HG03045 (cell line): ENCODE measurements around the gene WDR26.
A peak's percentile ranks its signal among the peaks of the same experiment; 100 is the strongest.
"Not testable (repeated sequence)": the region's sequence is repeated elsewhere in the genome, so short reads cannot be mapped to it uniquely, and the experiment has no call there.

Experiments
- ATAC-seq: cut with Tn5 transposase; IDR thresholded peaks from one replicate; pipeline ENCODE4 v1.9.1; 2021; ENCODE audit warnings: mild to moderate bottlenecking, moderate library complexity; ENCODE audit not compliant: unreplicated experiment

WDR26 gene

DNA sequence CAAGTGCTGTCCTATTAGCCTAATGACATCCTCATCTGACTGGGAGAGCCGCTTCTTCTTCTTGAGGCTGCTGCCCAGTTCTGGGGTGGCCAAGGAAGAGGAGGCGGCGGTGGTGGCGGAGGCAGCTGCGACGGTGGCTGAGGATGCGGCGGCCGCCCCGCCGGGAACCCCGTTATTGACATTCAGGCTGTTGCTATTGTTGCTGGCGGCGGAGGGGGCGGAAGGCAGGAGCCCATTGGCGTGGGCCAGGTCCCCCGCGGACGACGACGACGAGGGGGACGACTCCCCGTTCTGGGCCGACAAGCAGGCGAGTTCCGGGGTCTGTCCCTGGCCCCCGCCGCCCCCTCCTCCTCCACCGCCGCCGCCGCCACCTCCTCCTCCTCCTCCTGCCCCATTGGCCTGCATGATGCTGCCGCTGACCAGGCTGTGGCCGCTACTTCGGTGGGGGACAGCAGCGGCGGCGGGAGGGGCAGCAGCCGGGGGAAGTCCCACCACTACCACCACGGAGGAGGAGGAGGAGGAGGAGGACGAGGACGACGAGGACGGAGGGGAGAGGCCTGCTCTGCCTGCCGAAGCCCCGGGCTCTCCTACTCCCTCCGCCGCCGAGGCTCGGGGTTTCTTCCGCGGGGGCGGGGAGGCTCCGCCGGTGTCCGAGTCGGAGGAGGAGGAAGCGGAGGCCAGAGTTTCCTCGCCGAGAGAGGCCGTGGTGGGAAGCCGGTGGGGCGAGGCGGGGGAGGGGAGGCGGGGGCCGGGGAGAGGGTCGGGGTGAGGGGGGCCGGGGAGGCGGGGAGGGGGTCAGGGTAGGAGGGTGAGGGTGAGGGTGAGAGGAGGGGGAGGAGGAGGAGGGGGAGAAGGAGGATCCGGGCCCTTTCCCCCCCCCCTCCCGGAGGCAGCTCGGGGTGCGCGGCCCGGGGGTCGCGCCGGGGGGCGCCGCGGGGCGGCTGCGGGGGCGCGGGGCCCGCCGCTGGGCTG is 610 bp downstream of the WDR26 start:
- ATAC-seq = peak; percentile 14

DNA sequence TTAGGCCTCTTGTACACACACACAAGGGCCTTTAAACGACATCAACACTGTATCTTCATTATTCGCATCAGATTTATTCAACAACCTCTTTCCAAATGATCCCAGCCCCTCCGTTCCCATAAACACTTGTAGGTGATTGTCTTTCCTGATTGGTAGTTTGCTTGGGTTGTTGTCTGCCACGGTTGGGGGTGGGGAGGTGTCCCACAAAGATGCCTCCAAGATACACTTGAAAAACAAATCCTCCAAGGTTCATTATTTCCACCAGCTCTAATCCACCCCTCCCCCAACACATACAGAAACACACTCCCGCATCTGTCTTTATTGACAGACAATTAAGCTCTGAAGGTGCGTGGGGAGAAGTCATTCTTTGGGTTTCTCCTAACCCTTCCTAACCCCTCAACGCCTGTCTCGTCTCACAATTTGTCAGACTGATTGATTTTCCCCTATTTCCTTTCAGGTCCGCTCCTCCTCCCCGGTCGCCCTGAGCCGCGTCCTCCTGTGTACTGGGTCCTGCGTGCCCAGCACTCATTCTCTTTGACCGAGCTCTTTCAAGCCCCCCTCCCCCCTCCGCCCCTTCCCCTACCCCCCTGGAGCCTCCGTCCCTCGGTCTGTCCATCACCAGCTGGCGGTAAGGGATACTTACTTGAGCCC is 1.4 kb downstream of the WDR26 start:
- no peak for ATAC-seq

DNA sequence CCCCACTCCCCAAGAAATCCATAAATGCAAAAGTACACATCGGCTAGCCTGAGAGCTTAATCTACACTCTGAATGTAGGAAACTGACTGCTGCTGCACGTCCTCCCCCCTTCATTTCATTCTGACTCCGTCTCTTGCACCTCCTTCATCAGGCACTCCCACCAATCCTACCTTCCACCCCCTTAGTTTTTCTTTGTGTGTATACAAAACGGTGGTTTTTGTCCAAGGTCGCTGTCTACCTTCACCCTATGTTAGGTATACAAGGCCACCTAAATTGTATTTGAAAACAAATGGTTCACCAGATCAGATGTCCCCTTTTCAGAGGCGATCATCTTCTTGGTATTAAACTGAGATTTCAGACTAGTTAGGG is 1.9 kb downstream of the WDR26 start:
- no peak for ATAC-seq

DNA sequence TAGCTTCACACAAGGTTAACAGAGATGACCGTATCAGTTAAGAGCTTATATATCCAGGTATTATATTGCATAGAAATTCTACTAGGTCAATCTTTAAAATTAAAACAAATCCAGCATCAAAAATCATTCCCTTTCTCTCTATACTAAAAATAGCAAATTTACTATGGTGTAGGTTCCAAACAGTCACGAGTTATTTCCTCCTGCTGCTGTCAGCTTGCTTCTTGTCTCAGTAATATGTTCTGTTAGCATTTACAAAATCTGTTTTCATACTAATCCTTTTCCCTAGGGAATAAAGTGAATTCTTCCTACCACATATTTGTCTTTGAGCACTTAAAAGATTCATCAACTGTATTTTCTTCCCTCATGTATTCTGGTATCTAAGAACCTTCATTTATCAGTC is 2.5 kb downstream of the WDR26 start:
- no peak for ATAC-seq

DNA sequence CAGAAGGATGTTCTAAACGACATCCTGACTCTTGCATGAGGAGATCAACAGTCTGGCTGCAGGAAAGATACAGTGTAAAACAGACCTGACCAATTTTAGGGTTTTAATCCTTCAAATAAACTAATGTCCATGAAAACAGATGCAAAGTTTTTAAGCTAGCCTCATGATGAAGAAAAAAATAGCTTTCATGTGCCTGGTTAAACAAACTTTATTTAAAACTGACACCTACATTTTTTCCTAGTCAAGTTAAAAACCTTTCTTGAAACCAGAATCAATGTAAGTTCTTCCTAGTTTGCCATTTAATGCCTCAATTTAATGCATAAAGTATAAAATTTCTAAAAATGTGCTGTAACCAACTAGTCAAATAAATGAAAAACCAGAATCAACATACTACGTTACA is 2.9 kb downstream of the WDR26 start:
- no peak for ATAC-seq

DNA sequence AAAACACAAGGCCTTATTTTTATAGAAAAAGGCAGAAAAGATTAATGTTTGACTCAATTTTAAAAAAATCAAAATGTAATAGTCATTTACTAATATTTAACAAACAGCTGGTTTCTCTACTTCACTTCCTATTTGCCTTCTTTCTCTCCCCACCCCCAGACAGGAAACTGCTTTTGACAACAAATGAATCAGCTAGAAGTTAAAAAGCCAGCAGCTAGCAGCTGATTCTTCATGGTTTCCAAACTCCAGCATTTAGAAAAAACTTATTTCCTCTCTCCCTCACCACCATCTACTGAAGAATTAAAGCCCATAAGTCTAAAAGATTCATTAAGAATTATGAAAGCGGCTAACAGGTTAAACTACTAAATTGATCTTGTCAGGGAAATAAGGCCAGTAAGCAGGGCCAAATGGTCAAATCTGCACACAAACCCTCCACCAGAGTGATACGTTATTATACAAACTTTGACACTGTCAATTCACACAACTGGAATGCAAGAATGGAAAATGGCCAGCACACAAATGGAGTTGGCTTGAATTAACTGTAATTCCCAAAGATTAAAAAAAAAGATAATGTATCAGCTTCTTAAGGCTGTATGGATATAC is 4.0 kb downstream of the WDR26 start:
- no peak for ATAC-seq

DNA sequence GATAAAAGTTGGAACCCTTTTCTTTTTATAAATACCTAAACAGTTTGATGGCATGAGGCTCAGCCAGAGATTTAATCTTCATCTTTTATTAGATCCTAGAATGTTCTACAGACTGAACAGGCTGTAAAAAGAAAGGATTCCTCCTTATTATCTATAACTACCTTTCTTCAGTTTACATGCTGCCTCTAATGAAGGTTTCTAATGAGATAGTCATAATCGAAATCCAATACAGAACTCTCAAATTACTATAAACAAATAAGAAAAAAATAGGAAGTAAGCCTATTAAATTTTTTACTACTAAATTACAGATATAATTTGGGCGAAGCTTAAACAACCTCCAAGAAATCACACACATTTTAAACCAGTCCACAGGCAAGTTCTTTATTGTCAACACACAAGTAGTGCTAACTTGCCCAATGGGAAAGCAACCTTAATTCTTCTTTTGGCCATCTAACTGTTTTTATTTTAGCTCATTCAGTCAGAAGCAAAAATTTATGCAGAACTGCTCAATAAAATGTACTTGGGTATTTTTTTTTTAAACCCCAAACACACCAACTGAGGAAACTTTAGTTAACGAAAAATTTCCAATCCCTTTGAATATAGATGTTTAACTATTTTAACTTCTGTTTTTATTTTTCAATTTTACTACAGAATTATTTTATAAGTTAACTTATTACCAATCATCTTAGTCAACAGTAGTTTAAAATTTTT is 4.8 kb downstream of the WDR26 start:
- ATAC-seq = no peak

DNA sequence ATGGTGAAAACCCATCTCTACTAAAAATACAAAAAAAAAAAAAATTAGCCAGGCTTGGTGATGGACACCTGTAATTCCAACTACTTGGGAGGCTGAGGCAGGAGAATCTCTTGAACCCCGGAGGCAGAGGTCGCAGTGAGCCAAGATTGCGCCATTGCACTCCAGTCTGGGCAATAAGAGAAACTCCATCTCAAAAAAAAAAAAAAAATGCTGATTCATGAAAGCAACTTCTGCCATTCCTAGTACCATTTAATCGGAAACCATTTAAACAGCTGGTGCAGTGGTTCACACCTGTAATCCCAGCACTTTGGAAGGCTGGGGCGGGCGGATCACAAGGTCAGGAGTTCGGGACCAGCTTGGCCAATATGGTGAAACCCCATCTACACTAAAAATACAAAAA is 5.9 kb downstream of the WDR26 start:
- not testable (repeated sequence) for ATAC-seq

DNA sequence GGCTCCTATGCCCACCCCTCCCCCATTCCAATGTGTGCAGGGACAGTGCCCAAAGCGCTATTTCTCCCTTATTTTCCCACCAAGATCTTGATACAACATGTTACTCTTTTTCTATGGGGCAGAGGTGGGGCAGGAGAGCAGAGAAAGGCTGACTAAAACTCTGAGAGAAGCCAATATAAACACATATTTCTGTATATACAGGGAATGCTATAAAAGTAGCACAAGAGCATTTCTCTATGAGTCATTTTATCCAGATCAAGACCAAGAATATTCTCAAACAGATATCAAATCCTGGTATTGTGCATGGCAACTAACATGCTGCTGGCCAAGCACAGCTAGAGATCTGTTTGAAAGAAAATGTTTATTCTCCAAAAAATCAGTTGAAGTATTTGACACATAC is 7.3 kb downstream of the WDR26 start:
- ATAC-seq = no peak

DNA sequence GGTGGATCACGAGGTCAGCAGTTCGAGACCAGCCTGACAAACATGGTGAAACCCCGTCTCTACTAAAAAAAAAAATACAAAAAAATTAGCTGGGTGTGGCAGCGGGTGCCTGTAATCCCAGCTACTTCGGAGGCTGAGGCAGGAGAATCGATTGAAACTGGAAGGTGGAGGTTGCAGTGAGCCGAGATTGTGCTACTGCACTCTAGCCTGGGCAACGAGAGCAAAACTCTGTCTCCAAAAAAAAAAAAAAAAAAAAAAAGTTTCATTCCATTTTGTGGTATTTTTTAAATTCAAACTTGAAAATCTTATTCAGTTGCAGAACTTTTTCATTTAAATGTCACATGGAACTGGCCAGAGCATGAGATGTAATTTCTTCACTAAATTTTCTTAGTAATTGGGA is 7.7 kb downstream of the WDR26 start:
- ATAC-seq = not testable (repeated sequence)

DNA sequence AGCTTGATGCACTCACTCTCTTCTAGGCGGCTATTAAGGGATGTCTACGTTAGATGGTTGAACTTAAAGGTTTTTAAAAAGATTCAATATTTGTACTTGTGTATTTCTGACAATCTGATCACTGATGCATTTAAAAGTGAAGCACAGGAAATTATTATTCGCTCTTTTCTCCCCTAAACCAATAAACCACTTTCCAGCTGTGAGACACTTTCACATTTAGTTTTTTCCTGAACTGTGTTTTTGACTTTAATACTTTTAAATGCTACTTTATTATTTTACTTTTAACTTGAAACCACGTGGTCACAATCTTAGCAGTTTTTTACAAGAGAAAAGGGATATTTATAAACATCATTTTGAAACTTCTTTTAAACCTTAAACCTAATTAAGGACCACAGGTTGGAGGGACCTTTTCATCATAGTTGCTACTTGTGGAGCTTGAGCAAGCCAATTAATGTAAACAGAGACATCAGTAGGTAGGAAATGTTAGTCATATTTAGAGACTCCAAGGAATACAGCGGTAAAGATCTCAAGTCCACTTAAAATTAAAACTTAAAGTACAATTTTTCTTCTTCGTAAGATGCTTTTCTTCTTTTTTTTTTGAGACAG is 9.2 kb downstream of the WDR26 start:
- no peak for ATAC-seq

DNA sequence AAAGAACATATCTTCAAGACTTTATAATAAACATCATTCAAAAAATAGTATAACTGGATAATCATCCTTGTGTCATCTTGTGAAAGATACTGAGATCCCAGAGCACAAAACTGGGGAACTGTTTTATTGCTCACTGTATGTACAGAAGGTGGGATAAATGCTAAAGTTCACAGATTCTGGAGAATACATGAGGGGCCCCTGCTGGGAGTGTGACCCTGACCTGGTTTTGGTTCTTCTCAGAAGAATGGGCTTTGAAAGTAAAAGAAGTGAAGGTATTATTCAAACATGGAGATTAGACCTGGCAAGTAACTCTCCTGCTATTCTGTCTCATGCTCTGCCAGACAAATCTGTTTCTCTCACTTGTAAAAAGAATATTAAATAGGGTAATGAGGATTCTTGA is 14.5 kb downstream of the WDR26 start:
- no peak for ATAC-seq

DNA sequence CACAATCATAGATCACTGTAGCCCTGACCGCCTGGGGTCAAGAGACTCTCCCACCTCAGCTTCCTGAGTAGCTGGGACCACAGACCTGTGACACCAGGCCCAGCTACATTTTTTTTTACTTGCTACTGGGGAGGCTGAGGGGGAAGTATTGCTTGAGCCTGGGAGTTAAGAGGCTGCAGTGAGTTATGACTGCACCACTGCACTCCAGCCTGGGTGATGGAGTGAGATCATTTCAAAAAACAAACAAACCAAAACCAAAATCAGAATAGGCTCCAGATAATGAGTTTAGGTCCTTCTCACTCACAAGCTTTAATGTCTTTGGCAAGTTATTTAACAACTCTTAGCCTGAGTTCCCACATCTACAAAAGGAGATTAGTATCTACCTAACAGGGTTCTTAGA is 22.8 kb downstream of the WDR26 start:
- no peak for ATAC-seq

DNA sequence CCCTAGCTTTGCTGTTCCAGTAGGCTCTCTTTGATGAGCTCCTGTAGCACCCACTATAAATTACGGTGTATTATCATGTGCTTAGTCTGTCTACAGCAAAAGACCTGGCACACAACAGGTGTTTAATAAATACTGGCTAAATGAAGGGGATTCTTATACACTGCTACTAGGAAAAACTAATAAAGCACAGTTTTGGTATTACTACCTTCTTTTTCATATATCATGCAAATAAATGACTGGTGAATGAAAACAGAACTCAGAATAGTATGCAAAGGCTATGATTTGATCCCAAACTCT is 26.4 kb downstream of the WDR26 start:
- no peak for ATAC-seq

DNA sequence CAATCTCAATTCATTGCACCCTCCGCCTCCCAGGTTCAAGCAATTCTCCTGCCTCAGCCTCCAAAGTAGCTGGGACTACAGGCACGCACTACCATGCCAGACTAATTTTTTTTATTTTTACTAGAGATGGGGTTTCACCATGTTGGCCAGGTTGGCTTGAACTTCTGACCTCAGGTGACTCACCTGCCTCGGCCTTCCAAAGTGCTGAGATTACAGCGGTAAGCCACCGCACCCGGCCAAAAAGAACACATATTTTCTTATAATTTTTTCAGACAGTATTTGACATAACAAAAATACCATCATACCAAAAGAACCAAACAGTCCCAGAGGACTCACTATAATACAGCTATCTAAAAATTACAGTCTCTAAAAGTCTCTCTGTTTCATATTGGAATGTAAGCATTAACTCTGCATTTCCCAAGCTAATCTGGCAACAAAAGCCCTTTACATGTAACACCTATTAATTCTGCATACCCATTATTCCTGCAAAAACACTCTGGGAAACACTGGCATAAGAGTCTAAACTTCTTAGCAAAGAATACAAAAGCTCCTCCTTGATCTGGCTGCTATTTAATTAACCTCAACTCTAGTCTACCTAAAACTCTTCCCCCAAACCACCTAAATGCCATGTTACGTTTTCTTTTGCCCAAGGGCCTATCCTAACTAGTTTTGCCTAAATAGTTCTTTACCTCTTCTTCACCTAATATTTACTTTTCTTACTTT is 26.9 kb downstream of the WDR26 start:
- no peak for ATAC-seq

DNA sequence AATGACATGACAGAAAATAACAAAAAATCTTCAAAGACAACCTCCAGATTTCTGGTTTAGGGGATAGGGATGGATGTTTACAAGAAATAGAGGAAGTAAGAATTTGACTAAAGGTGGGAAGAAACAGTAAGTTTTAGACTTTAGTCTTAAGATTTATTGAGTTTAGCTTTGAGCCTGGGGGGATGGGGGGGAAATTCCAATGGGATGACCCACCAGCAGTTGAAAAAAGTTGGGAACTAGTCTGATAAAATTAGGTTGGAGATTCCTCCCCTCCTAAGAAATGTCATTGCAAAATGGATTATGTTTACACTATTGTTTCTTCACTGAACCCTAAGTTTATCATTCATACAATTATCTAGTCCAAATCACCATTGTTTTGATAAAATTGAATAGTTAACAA is 28.4 kb downstream of the WDR26 start:
- ATAC-seq = no peak

DNA sequence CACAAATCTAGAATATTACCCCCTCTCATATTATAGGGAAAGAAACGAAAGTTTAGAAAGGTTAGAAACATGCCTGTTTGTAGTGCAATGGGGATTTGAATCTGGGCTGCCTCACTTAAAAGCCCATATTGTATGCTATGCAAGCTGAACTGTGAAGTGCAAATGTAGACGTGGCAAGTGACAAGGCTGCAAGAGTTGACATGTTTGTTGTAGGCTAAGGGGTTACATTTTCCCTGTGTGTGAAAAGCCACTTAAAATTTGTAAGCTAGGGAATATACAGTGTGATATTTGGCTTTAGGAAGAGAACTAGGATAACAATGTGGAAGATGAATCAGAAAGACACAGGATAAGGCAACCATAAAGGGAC is 29.0 kb downstream of the WDR26 start:
- no peak for ATAC-seq

DNA sequence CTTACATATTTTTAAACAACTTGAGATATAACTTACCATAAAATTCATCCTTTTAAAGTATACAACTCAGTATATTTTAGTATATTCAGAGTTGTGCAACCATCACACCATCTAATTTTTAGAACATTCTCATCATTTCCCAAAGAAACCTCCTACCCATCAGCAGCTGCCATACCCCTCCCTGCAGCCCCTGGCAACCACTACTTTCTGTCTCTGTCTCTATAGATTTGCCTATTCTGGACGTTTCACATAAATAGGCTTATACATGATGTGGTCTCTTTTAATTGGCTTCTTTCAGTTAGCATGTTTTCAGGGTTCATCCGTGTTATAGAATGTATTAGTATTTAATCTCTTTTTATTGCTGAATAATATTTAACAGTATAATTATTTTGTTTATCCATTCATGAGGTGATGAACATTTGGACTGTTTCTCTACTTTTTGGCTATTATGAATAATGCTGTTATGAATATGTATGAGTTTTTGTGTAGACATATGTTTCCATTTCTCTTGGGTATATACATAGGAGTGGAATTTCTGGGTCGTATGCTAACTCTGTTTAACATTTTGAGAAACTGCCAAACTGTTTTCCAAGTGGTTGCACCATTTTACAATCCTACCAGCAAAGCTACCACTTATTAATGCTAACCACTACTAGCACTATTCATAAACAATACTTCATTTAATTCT is 29.5 kb downstream of the WDR26 start:
- ATAC-seq = no peak

DNA sequence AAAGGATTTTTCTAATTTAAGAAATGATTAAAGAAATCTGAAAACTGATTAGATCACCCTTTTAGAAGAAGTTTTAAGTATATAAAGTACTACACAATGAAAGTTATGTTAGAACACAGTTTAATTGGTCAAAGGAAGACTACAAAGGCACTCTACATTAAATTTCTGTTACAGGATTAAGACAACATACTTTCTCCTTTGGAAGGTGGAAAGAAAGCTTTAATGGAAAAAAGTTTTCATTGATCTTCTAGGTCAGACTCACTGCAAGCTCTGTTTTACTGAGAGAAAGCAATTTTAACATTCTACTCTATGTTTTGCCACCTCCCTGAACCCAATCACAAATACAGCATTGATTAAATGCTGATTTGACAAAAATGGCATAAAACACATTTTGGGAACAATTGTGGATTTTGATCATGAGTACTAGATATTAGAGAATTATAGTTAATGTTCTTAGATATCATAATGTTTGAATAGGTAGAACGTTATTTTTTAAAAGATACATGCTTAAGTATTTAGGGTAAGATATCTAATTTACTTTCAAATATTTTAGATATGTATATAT is 32.0 kb downstream of the WDR26 start:
- ATAC-seq = no peak

DNA sequence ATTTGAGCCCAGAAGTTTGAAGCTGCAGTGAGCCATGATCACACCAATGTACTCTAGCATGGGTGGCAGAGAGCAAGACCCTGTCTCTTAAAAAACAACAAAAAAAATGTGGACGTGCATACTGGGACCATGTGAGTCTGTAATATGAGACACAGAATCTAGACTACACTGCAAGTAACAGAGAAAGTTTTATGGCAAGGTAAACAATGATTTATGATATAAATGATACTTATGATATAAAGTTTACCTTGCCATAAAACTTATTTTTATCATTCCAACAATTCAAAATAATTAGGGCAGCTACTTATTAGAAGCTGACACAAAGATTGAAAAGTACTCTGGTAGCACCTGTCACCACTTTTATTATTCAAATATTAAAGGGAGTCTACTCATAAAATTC is 34.7 kb downstream of the WDR26 start:
- no peak for ATAC-seq
